Stimulated activated CD8-positive, alpha-beta memory T cell treated with anti-CD3 and anti-CD28 coated beads, Interleukin-4, amount 100 ng/mL, for 1 hour (primary cell): Measurements from ENCODE around the gene PRSS38.

Experiments
- DNase-seq, 2 donors: peaks; one replicate each; pipeline ENCODE4 v3.0.0-alpha.2; 2020; ENCODE audit warnings: low read depth in 2 of 2, low spot score in 1 of 2

Gene PRSS38

GRCh38 chr1:227883641-227884301 lies 68.3 kb downstream of the PRSS38 start:
- DNase-seq = no peak

- DNase-seq = no peak
Observed at GRCh38 chr1:227884370-227885134, 69.1 kb downstream of the PRSS38 start.

DNA sequence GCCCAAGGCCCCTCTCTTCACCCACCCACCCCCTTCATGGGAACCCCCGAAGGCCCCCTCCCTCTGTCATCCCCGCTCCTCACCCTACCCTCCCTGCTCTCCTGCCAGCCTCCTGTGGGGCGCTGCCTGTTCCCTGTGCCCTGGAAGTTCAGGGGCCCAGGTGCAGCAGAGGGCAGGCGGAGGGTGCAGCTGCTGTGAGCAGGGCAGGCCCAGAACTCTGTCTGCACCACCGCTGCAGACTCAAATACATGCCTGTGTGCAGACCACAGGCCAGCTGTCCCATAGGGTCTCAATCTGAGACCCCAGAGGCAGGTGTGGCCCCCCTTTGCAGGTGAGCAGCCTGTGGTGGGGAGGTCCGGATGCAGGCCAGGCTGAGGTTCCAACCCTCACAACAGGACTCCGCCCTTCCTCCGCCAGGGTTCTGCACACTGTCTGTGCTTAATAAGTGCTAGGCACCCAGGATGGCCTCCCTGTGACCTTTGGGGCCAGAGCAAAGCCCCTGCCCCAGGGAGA lies 69.7 kb downstream of the PRSS38 start:
- DNase-seq = no peak

DNA sequence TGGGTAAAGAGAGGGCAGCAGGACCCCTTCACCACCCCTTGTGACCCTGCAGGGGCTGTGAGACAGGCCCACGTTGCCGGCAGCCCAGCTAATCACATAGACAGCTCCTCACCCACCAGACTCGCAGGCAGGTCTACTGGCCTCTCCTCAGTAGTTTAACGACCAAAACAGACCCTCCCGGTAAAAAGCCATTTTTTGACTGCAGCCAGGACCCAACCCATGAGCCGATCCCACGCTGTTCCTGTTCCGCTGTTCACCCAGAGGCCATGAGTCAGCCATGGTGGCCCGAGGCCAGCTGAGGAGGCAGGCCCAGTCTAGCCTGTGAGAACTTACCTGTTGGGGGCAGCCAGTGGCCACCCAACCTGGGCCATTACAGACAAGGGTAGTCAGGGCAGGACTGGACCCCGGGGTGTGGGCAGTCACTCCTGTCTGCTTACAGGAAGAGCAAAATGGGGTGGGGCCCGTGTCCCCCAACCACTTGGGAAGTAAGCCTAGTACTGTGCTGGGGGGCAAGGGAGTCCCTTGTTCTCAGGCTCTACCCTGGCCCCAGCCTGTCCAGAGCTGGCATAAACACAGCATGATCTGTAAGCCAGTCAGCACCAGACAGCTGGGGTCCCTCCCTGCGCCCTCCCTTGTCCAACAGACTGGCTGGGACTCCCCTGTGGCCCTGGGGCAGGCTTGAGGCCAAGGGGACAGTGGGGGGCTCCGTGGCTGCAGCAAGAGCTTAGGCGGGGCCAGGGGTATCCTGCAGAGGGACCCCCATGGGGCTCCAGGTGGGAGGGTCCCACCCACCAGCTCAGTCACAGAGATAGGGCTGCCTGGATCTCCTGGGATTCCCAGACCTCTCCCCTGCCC lies 70.4 kb downstream of the PRSS38 start:
- no peak for DNase-seq

DNA sequence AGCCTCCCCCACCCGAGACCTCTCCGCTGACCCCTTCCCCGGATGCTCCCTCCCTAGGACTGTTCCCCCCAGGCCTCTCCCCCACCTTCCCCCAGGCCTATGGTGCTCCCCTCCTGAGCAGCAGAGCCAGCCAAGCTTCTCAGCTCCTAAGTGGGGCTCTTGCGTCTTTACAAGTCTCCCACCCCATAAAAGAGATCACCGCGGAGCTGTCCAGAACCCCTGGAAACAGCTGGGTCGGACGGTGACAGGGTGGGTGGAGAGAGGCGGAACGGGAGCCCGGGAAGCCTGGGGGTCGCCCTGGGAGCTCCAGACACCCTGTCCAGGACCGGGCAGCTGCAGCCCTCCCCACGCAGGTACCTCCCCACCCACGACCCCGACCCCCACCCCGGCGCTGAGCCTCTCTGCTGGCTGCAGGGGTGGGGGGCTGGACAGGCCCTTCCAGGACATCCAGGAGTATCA lies 71.1 kb downstream of the PRSS38 start:
- DNase-seq = no peak

- no peak for DNase-seq
Observed at GRCh38 chr1:227886993-227887696, 71.7 kb downstream of the PRSS38 start.

- DNase-seq = no peak
Observed at GRCh38 chr1:227887697-227888403, 72.4 kb downstream of the PRSS38 start.

GRCh38 chr1:227888404-227889046 lies 73.0 kb downstream of the PRSS38 start:
- DNase-seq = no peak

DNA sequence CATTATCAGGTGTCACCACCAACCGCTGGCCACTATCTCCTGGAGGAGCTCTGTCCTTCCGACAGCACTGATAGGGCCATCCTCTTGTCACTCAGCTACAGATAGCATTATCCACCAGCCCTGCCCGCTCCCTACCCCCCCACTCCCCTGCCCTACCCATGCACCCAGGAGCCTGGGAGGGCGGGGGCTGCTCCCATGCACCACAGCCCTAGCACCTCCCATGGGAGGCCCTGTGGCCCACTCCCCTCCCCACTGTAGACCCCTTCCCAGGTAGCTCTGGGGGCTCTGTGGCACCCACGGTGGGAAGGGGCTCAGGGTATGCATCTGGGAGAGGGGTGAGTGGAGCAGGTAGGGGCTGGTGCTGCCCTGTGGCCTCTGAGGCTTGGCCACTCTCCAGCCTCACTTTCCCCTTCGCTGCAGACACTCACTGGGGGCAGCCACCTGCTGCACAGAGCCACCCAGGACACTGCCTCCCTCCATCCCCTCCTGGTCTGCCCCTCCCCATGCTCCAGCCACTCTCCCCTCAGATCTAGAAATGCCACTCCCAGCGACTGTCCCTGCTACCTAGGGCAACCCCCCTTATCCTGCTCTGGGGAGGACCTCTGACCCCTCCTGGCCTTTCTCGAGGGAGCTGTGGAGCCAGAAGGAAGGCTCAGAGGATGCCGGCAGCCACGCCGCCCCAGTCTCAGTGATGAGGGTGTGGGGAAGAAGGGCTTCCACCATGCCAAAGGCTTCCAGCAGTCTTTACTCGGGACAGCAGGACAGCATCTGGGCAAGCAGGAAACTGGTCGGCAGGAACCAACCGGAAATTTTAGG lies 73.8 kb downstream of the PRSS38 start:
- no peak for DNase-seq

- no peak for DNase-seq
Observed at GRCh38 chr1:227889863-227890405, 74.5 kb downstream of the PRSS38 start.

- DNase-seq = no peak
Observed at GRCh38 chr1:227890451-227891222, 75.2 kb downstream of the PRSS38 start.

- no peak for DNase-seq
Observed at GRCh38 chr1:227891223-227891954, 75.9 kb downstream of the PRSS38 start.

DNA sequence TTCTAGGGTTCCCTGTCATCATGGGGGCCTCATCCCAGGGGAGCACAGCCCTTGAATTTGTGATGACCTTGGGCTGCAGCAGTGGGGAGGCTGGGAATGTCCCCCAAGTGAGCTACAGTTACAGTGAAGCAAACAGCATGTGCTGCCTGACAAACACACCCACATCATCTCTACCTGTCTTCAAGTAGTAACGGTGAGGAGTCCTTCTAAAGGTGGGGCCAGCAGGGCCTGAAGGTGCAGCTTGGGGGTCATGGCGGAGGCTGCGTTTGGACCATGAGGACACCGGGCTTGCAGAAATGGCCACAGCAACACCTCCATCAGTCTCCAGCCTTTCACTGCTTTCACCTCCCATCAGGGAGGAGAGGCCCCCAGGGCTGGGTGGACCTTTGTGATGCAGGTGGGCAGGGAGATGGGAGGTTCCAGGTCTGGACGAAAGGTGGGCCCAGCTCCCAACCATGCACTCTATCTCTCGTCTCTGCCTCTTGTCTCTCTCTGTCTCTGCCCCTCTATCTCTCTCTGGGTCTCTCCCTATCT lies 76.5 kb downstream of the PRSS38 start:
- no peak for DNase-seq

DNA sequence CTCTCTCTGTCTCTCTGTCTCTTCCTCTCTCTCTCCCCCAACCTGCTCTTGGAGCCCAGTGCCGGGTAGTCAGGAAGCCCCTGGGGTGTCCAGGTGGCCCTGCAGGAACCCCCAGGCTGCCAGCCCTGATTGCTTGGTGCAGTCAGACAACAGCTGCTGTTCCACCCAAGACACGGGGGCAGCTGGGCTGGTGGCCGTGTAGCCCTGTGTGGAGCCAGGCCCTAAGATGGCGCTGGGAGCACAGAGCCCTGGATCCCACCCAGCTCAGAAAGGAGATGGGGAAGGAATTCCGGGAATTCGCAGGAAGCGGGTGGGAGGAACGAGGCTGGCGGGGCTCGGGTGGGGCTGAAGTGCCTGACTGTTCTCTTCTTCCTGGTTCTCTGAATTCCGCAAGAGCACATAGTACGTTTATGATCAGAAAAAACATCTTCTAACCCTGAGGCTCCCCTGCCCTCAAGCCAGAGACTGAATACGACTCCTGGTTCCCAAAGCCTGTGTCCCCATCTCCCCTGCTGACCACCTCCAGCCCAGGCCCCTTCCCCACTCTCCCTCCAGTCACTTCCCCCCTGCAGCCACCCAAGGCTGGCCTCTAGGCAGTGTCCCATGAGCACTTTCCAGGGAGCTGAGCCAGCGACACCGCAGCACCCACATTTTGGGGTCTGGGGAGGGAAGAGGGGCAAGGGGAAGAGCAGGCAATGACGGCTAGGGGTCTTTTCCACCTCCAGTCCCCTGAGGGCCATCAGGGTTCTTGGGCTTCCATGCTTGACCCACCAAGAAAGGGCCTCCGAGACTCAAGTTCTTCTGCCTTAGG lies 77.2 kb downstream of the PRSS38 start:
- DNase-seq = no peak

GRCh38 chr1:227893300-227893948 lies 77.9 kb downstream of the PRSS38 start:
- DNase-seq = no peak
